Frontal cortex (tissue), 4 donors: ENCODE data around the gene ASPDH. TPM values are rescaled to one million over a fixed set of nuclear protein-coding genes. Genes with fewer than 3 reads are reported as not detected.

ENCODE experiments used
- DNase-seq, 2 donors: peaks; one replicate each; pipeline ENCODE4 v3.0.0; 2012; ENCODE audit warnings: low spot score in 2 of 2
- FAIRE-seq: peaks from 2 replicates; lab custom pipeline; 2012; peaks lifted over from hg19 to GRCh38; lab: Jason Lieb, UNC
- total RNA-seq: library from RNA; depleted of rRNA; stranded (reverse); fragments of >200 nt; gene quantifications from one replicate; pipeline ENCODE4 v1.2.3, GENCODE V29; 2014
- donor health status: control.
- donor health status: control.
- donor health status: control.

ASPDH gene
- total RNA-seq, 1 donor from 2014 or later = 0.82 TPM

DNA sequence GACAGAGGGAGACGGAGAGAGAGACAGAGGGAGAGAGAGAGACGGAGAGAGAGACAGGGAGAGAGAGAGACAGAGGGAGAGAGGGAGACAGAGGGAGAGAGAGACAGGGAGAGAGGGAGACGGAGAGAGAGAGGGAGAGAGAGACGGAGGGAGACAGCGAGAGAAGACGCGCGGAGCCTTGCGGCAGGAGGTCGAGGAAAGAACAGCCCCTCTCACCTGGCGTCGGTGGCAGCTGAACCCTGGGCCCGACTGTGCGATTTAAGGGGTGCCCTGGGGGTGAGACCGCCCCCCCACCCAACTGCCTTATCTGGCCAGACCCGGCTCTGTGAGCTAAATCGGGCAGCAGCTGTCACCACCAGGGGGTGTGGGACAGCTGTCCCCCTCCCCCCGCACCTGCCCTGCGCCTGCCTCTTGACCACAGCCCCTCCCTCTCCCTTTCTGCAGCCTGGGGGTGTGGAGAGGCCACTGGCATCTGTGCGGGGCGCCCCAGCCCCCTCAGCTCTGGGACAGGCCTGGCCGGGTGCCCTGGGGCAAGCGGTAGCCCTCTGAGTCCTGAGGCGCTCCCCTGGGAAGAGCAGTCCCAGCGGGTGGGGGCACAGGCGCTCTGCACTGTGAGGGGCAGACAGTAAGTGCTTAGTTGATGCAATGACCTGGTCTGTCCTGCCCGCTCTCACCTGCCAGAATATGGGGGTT lies 13.5 kb downstream of the ASPDH start:
- no peak for FAIRE-seq
- no peak for DNase-seq

DNA sequence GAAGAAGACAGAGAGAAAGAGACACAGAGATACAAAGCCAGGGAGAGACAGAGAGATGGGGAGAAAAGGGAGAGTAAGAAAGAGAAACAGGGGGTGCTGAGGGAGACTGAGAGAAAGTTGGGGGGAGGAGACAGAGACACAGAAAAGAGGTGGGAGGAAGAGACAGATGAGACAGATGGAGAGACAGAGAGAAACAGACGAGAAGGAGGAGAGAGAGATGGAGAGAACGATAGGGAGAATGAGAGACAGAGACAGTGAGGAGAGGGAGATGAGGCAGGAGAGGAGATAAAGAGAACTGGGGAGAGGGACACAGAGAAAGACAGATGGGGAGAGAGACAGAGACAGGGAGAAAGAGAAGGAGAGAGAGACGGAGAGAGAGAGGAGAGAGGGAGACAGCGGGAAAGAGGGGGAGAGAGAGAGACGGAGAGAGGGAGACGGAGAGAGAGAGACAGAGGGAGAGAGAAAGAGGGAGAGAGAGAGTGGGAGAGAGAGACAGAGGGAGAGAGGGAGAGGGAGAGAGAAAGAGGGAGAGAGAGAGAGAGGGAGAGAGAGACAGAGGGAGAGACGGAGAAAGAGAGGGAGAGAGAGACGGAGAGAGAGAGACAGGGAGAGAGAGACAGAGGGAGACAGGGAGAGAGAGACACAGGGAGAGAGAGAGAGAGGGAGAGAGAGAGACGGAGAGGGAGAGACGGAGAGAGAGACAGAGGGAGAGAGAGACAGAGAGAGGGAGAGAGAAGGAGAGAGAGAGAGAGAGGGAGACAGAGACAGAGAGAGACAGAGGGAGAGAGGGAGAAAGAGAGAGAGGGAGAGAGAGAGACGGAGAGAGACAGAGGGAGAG lies 15.3 kb downstream of the ASPDH start:
- FAIRE-seq (no peak), DNase-seq (no peak)

DNA sequence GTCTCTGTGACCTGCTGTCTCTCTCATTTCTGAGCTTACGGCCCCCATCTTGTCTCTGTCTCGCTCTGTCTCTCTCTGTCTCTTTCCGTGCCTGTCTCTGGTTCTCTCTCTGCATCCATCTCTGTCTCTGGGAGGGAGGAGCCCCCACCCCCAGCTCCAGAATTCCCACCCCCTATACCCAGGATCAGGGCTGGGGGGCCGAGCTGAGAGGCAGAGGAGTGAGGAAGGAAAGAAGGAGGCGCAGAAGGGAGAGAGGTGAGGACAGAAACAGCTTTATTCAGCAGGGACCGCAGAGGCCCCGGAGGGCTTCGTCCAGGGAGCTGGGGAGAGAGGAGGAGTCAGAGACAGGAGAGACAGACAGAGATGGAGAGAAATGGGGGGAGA lies 16.7 kb downstream of the ASPDH start:
- DNase-seq (no peak), FAIRE-seq (no peak)

DNA sequence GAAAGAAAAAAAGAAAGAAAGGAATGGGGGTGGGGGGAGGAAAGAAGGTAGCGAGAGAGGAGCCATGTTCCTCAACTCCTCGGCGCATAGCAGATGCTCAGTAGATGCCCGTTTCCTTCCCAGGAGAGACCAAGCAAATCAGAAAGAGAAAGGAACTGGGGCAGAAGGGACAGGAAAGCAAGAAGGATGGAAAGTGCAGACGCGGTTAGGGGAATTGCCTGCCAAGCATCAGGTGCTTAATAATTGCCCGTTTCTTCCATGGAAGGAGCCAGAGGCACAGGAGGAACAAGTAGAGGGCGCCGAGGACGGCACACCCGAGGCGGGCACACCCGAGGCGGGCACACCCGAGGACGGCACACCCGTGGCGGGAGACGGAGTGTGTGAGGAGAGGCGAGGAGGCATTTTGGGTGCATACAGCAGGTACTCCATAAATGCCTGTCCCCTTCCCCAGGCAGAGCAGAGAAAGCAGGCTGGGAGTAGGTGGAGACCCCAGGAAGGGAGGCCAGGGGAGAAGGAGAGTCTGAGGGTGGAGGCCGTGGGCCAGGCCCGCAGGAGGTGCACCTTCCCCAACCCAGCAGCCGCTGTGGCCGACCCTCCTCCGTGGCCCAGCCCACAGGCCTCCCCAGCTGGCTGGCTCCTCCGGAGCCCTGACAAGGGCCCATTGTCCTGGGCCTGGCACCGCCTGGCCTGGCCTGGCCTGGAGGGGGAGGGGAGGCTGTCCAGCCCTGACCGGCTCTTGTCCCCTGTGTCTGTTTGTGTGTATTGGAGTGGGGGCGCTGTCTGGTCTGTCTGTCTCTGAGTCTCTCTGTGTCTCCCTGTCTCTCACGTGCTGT lies 17.3 kb downstream of the ASPDH start:
- no peak for FAIRE-seq
- peak; percentile 82 for DNase-seq

DNA sequence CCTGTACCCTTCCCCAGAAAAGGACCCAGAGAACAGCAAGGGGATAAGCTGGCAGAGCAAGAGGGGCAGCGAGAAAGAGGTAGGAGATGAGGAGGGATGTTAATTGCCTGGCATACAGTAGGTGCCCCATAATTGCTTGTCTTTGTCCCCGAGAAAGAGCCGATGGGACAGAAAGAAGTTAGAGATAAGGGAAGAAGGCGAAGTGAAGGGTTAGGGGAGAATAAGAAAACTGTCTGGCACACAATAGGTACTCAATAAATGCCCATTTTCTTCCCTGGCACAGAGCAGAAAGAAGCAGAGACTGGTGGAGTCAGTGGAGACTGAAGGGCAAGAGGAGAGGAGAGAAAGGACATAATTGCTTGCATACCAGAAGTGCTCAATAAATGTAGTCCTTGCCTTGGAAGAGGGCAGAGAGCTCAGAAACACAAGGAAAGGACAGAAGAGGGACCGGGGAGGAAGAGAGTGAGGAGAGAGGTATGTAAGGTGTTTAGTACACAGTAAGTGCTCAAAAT lies 18.6 kb downstream of the ASPDH start:
- FAIRE-seq = no peak
- no peak for DNase-seq

DNA sequence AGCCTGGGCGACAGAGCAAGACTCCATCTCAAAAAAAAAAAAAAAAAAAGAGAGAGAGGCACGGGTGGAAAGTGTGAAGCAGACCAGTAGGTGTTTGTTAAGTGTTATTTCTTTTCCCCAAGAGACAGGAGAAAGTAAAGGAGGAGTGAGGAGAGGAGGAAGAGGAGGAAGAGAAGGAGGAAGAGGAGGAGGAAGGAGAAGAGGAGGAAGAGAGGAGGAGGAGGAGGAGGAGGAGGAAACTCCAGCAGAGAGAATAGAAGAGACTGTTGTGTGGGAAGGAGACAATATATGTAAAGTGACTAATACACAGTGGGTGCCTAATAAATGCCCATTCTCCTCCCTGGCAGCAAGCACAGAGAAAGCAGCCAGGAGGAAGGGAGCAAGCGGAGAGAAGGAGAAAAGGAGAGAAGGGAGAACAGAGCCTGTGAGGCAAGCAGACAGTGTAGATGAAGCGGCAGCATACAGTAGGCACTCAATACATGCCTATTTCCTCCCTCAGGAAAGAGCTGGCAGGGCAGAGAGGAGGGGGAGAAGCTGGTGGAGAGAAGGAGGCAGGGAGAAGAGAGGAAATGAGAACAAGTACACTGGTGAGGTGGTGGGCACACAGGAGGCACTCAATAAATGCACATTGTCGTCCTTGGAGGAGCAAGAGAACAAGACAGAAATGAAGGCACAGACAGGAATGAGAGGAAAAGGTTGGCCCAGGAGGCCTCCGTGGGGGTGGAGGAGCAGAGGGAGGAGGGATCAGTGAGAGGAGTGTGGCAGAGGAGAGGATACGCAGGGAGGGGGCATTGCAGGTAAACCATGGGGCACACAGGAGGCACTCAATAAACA lies 19.3 kb downstream of the ASPDH start:
- FAIRE-seq (no peak), DNase-seq (no peak)

DNA sequence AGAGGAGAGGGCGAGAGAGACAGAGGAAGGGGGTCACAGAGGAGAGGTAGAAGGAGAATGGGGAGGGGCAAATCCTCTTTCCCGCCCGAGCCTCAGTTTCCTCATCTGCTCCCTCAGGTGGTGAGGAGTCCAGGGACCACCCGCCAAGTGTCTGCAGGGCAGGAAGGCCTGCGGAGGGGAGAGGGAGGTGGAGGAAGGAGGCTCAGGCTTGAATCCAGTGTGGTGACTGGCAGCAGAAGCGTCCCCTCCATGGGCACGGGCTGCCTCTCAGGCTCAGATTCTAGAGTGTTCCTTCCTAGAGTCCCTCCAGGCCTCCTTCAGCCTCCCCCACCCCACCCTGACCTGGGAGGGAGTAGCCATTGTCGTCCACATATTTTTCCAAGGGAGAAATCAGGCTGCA lies 20.5 kb downstream of the ASPDH start:
- FAIRE-seq (no peak), DNase-seq (no peak)

DNA sequence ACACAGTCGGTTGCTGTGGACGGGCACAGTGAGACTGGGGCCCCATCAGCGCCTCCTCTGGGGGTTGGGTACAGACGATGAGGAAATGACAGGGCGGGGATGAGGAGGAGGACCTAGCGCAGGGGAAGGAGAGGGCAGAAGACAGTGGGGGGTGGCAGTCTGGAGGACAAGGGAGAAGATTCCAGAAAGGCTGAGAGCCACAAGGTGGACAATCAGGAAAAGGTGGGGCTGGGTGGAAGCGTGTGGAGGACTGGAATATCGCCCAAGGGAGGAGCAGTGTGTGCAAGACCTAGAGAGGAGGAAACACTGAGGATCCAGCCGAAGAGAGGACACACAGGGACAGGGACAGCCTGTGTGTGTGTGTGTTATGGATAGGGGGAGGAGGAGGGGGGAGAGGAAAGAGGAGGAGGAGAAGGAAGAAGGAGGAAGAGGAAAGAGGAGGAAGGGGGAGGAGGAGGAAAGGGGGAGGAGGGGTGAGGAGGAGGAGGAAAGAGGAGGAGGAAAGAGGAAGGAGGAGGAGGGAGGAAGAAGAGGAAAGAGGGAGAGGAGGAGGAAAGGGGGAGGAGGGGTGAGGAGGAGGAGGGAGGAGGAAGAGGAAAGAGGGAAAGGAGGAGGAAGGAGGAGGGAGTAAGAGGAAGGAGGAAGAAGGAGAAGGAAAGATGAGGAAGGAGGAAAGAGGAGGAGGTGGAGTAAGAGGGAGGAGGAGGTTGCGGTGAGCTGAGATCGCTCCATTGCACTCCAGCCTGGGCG lies 21.2 kb downstream of the ASPDH start:
- FAIRE-seq (no peak), DNase-seq (no peak)

DNA sequence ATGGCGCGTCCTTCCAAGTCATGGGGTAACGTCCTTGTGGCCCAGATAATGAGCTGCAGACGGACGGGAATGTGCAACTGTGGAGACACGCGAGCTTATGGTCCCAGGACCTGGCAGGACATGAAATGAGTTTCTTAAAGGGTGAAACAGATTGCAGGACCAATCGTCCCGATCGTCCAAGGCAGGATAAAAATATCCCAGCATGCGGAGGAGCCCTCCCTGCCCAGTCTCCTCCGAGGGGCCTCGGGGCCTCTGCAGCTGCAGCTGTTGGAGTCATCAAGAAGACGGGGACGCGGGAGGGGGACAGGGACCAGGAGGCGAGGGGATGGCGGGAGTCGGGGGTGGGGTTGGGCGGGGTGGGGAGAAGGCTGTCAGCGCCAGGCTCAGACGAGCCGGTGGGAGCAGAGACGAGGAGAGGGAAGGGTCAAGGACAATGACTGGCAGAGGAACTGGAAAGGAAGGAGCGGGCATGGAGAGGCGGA lies 22.7 kb downstream of the ASPDH start:
- FAIRE-seq (no peak), DNase-seq (no peak)

DNA sequence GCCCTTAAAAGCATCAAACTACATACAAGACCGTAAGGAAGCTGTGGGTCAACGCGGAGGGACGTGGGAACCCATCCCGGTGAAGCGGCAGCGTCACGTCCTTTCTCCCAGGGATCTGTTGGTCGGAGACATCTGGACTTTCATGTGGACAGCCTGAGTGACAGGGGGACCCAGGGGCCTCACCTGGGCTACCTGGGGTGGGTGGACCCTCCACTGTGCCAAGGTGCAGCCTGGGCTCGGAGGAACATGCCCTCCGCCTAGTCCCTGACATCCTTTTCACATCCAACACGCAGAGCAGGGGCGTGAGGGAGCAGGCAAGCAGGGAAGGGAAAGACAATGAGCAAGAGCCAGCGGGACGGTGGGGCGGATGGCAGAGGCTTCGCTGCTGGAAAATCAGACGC lies 23.3 kb downstream of the ASPDH start:
- FAIRE-seq (no peak), DNase-seq (no peak)

DNA sequence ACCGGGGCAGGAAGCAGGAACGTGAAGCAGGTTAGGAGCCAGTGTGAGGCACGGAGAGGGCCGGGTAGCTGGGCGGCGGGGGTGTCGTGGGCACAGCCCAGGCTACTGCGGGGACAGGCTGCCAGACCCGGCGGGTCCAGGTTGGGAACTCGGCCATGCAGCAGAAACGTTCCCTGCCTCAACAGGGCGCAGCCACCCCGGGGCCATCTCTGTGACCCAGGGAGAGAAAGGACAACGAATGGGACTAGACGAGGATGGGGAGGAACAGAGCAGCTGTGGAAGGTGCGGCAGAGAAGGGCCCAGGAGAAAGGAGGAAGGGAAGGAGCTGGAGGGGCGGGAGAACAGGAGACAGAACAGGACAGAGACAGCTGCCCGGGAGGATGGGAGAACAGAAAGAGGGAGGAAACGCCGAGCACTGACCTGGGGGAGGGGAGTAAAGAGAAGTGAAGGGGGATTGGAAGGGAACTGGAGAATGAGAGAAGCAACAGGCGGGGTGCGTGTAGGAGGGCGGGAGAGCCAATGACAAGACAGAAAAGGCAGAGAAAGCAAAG lies 24.2 kb downstream of the ASPDH start:
- FAIRE-seq = no peak
- DNase-seq = no peak

DNA sequence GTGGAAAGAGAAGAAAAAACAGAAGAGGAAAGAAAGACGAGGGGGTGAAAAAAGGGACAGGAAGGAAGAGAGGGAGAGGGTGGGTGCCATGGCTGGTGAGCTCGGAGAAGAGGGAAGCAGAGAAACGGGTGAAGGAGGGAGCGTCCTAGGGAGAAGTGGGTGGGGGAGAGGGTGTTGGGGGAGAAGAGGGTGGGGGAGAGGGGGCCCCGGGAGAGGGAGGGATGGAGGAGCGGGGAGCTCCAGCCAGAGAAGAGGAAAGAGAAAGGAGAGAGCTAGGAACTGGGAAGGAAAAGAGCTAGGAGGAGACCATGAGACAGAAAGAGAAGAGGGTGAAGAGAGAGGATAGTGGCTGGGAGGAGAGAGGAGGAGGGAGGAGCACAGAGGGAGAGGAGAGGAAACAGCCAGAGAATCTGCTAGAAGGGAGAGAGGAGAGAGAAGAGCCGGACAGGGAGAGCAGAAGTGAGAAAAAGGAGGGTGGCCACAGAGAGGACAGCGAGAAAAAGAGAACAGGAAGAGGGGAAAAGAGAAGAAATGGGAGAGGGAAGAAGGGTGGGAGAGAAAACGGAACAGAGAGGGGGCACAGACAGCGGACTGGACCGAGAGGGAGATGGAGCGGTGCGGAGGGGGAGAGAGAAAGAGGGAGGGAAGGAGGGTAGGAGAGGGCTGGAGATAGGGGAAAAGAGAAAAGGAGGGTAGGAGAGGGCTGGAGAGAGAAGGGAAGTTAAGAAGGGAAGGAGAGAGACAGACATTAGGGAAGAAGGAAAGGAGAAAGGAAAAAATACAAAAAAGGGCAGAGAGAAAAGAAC lies 25.1 kb downstream of the ASPDH start:
- DNase-seq (no peak), FAIRE-seq (no peak)

DNA sequence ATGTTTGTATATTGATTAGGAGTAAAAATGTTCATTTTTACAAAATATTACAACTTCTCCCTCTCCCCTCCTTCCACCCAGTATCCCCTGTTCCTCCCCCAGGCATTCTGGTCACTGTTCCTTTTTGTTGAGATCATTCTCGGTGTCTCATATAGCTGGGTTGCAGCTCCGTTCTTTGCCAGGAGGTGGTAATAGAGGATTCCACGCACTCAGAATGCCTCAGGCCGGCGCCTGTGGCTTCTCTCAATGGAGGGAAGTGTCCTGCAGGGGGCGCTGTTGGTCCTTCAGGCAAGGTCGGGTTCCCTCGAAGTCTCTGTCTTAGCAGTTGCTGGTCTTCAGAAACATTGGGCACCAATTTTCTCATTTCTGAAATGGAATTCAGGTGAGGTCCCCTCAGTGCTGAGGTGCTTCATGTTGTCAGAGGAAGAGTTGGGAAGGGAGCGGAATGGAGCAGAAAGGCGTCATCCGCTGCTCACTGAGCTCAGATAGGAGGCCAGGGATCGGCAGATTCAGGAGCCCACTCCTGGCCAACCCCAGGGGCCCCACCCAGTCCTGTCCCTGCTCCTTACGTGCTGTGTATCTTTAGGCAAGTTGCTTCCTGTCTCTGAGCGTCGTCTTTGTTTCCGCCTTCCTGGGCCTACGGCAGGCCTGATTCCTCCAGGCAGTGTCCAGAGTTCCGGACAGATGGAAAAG lies 26.7 kb downstream of the ASPDH start:
- DNase-seq = no peak
- FAIRE-seq = no peak

DNA sequence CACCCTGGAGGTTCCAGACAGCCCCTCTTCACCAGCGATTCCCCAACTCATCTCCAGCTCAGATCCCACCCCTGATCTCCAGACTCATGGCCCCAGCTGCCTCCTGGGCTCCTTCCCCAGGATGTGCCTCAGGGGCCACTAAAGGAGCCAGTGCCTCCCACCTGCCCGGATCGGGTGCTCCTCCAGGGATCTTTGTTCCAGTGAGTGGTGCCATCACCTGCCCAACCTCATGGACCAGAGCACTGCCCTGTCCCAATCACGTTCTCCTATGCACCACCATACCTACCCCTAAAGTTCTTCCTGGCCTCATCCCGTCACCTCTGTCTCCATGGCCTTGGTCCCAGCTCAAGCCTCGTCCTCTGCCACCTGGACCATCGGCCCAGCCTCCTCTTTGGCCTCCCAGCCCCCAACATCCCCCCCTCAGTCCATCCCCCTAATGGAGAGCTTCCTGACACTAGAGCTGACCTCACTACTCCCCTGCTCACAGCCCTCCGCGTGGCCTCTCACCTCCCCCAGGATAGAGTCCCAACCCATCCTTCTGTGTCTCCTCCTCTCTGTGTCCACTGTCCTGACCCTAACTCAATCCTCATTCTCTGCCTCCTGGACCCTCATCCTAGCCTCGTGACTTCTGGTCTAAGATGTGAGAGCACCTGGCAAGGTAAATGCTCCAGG lies 28.3 kb downstream of the ASPDH start:
- no peak for FAIRE-seq

DNA sequence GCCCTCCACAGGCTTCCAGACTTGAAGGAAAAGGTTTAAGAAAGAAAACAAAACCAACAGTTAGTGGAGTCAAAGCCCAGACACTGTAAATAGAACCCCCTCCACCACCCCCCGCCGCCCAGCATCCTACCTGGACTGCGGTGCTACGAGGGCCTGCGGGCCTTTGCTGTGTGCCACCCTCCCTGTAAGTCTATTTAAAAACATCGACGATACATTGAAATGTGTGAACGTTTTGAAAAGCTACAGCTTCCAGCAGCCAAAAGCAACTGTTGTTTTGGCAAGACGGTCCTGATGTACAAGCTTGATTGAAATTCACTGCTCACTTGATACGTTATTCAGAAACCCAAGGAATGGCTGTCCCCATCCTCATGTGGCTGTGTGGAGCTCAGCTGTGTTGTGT lies 30.8 kb downstream of the ASPDH start:
- FAIRE-seq = no peak
- no peak for DNase-seq

More for the DNA sequence above, 28.3 kb downstream of the ASPDH start:
- no peak for DNase-seq

DNA sequence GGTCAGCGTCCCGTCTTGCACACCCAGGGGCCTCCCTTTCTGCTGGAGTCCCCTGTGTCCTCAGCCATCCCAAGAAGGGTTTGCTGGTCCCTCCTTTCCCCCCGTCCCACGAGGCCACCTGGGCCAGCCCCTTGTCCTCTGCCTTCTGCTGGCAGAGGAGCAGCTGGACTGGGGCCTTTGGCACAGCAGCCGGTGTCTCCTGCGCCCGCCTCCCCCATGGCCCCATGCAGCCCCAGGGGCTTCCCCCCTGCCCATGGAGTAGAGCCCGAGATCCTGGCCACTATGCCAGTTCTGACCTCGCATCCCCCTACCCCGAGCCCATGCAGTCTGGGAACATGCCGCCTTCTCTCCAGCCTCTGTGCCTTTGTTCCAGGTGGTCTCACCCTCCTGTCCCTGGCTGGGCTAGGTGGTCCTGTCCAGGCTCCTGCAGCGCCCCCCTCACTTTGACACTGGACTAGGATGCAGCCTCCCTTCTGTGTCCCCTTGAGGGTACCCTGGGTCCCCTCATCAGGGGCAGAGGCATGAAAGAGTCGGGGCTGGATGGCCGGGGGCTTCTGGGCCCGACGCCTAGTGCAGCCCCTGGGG lies 31.4 kb downstream of the ASPDH start:
- no peak for DNase-seq
- no peak for FAIRE-seq
